Esophagus squamous epithelium (tissue), 5 donors: ENCODE measurements around the gene UIMC1. TPM values are rescaled to one million over a fixed set of nuclear protein-coding genes. Genes with fewer than 3 reads are reported as not detected.
A peak's percentile ranks its signal among the peaks of the same experiment; 100 is the strongest.

Source experiments
- DNase-seq: peaks from one replicate; lab custom pipeline; 2025; lab: John Stamatoyannopoulos, UW
- H3K27ac ChIP-seq, 4 donors: fragments of 200-600 bp; sonication (generic); one replicate each; pipeline ENCODE4 v1.5.1; 2016 to 2019; ENCODE audit warnings: mild to moderate bottlenecking in 1 of 4
- H3K27me3 ChIP-seq, 4 donors: fragments of 200-600 bp; sonication (generic); 1 replicate in 3 of 4; 2 replicates in 1 of 4; pipeline versions ENCODE4 v1.5.1 to v1.6.0; 2017 to 2021; ENCODE audit warnings: antibody characterized with exemption in 1 of 4
- H3K36me3 ChIP-seq, 3 donors: fragments of 200-600 bp; sonication (generic); one replicate each; pipeline ENCODE4 v1.5.1; 2016 to 2019
- H3K4me1 ChIP-seq, 3 donors: fragments of 200-600 bp; sonication (generic); one replicate each; pipeline ENCODE4 v1.5.1; 2017 to 2019
- H3K4me3 ChIP-seq, 4 donors: fragments of 200-600 bp; sonication (generic); 1 replicate in 3 of 4; 2 replicates in 1 of 4; pipeline ENCODE4 v1.5.1; 2016 to 2019; ENCODE audit warnings: mild to moderate bottlenecking in 2 of 4, moderate library complexity in 1 of 4
- H3K9me3 ChIP-seq, 3 donors: fragments of 200-600 bp; sonication (generic); one replicate each; pipeline ENCODE4 v1.5.1; 2016 to 2019
- CTCF ChIP-seq, 6 experiments: fragments of 450-650 bp in 4 of 6; fragments of 200-600 bp in 2 of 6; sonication (generic) in 2 of 6; IDR thresholded peaks; one replicate each; pipeline ENCODE4 v1.5.1; 2016 to 2019; ENCODE audit warnings: antibody characterized with exemption in 6 of 6, mild to moderate bottlenecking in 4 of 6, moderate library complexity in 4 of 6
- POLR2A ChIP-seq, 4 donors: fragments of 450-650 bp; IDR thresholded peaks; one replicate each; pipeline ENCODE4 v1.6.1; 2017; ENCODE audit warnings: antibody characterized with exemption in 4 of 4, mild to moderate bottlenecking in 4 of 4, moderate library complexity in 3 of 4
- WGBS, 2 donors: methylation state at CpG; one replicate each; pipeline ENCODE4 v1.1.5; 2018; 5-methylcytosine and 5-hydroxymethylcytosine counted together
- intact Hi-C: fragments of 100-400 bp; cut with DNase I; formaldehyde crosslinking; loops from one replicate; pipeline ENCODE4 v1.15.0; 2022
- total RNA-seq, 4 donors: library from RNA; depleted of rRNA; stranded (reverse); fragments of >200 nt; gene quantifications; one replicate each; pipeline ENCODE4 v1.1.0, GENCODE V29; 2016
- donor health status: DM: yes; HTN: yes; CAD: no.

UIMC1 gene
- total RNA-seq, 4 donors from 2014 or later = 10.3 to 38.1 (median 15.6) TPM

GRCh38 chr5:176899946-176900779 lies 106.4 kb downstream of the UIMC1 start:
- Histone ChIP-seq H3K36me3 (peaks cover 0 to 35% (median 9%) of the 10 kb centered on the region in 3 donors), H3K27me3 (peaks cover 0 to 3% (median 0%) of the 10 kb centered on the region in 4 donors), H3K9me3 (no peaks in the 10 kb centered on the region), H3K4me1 (no peaks in the 10 kb centered on the region), H3K27ac (peak overlapping the region in 1 of 4 donors; percentile 24), H3K4me3 (no peak overlapping the region)
- WGBS, 2 donors = 92 to 96% methylated on average over 2 to 4 of the region's 4 CpGs
- DNase-seq = no peak
- intact Hi-C loops = no loop called here
- no peak for TF ChIP-seq POLR2A (IDR thresholded peaks at IDR 0.05)
- TF ChIP-seq CTCF (IDR thresholded peaks at IDR 0.05) = no peak

- H3K9me3 ChIP-seq = no peaks in the 10 kb centered on the region
- intact Hi-C loops = no loop called here
- DNase-seq = no peak
- TF ChIP-seq POLR2A (IDR thresholded peaks at IDR 0.05) = no peak
- TF ChIP-seq CTCF (IDR thresholded peaks at IDR 0.05) = no peak
- H3K36me3 ChIP-seq = peaks cover 0 to 27% (median 6%) of the 10 kb centered on the region in 3 donors
- WGBS, 2 donors = 55 to 74% methylated on average over 6 to 8 of the region's 9 CpGs
- H3K4me3 ChIP-seq = peak within 1 kb of the TSS in 1 of 4 donors; percentile 9
- H3K27me3 ChIP-seq = peaks cover 0 to 3% (median 0%) of the 10 kb centered on the region in 4 donors
- no peaks in the 10 kb centered on the region for H3K4me1 ChIP-seq
- peak within 1 kb of the TSS in 1 of 4 donors; percentile 30 for H3K27ac ChIP-seq
Measured at GRCh38 chr5:176899296-176899891, 107.2 kb downstream of the UIMC1 start, which contains the start of gene HK3. HK3 (minus strand) TSS chr5:176899346; CDS start chr5:176896159, 3,187 bp downstream.

- peaks cover 0 to 6% (median 0%) of the 10 kb centered on the region in 3 donors for H3K36me3 ChIP-seq
- no peak overlapping the region for H3K27ac ChIP-seq
- intact Hi-C loops = no loop called here
- peaks cover 0 to 10% (median 0%) of the 10 kb centered on the region in 4 donors for H3K27me3 ChIP-seq
- H3K9me3 ChIP-seq = no peaks in the 10 kb centered on the region
- H3K4me3 ChIP-seq = no peak overlapping the region
- DNase-seq = no peak
- WGBS, 2 donors = 53 to 57% methylated on average over 3 of the region's 3 CpGs
- no peaks in the 10 kb centered on the region for H3K4me1 ChIP-seq
- TF ChIP-seq POLR2A (IDR thresholded peaks at IDR 0.05) (no peak), CTCF (IDR thresholded peaks at IDR 0.05) (no peak)
Measured at GRCh38 chr5:176897263-176897662, 109.3 kb downstream of the UIMC1 start.

- H3K27me3 ChIP-seq = peaks cover 0 to 14% (median 0%) of the 10 kb centered on the region in 4 donors
- no peak for DNase-seq
- H3K4me1 ChIP-seq = no peaks in the 10 kb centered on the region
- no peaks in the 10 kb centered on the region for H3K36me3 ChIP-seq
- intact Hi-C loops = no loop called here
- no peak overlapping the region for H3K4me3 ChIP-seq
- no peak overlapping the region for H3K27ac ChIP-seq
- TF ChIP-seq CTCF (IDR thresholded peaks at IDR 0.05) (no peak), POLR2A (IDR thresholded peaks at IDR 0.05) (no peak)
- H3K9me3 ChIP-seq = no peaks in the 10 kb centered on the region
- WGBS, 2 donors = 77 to 83% methylated on average over 2 to 4 of the region's 4 CpGs
Measured at GRCh38 chr5:176895831-176896230, 110.7 kb downstream of the UIMC1 start.

- TF ChIP-seq POLR2A (IDR thresholded peaks at IDR 0.05) = no peak
- no peak for TF ChIP-seq CTCF (IDR thresholded peaks at IDR 0.05)
- H3K27ac ChIP-seq = no peak overlapping the region
- WGBS, 2 donors = 80 to 82% methylated on average over 4 to 6 of the region's 6 CpGs
Measured at GRCh38 chr5:176894298-176894697, 112.3 kb downstream of the UIMC1 start.

More at GRCh38 chr5:176894298-176894697, 112.3 kb downstream of the UIMC1 start:
- intact Hi-C loops = no loop called here
- H3K36me3 ChIP-seq = no peaks in the 10 kb centered on the region
- H3K4me3 ChIP-seq = no peak overlapping the region
- peaks cover 0 to 18% (median 0%) of the 10 kb centered on the region in 4 donors for H3K27me3 ChIP-seq
- DNase-seq = no peak
- H3K4me1 ChIP-seq = no peaks in the 10 kb centered on the region
- H3K9me3 ChIP-seq = no peaks in the 10 kb centered on the region
